ENCODE data around the gene HHIPL1. TPM values are rescaled to one million over a fixed set of nuclear protein-coding genes. Genes with fewer than 3 reads are reported as not detected.
A peak's percentile ranks its signal among the peaks of the same experiment; 100 is the strongest.

Gene HHIPL1
- total and polyA plus RNA-seq, 2 of the 8 experiments (the other 6 are each of a cell fraction or from before 2014, with no cell fraction given) = 1.5 to 2.6 TPM

GRCh38 chr14:99691111-99691885, 46.4 kb downstream of the HHIPL1 start:
- CTCF ChIA-PET (ENCODE audit: partially characterized antibody) = interaction anchor here (0.6 to 4.9 kb wide), 4 partner anchors 9 to 254 kb away, joined by 3 to 36 read pairs (median 6); no protein-coding TSS in a partner anchor
- Histone ChIP-seq H4K91ac (replicated peaks; ENCODE audit: insufficient read length, low read length) (no peak overlapping the region), H3K4ac (replicated peaks; ENCODE audit: insufficient read length, low read depth, low read length) (no peak overlapping the region), H4K8ac (ENCODE audit: extremely low read depth, insufficient read depth, low read length) (no peak overlapping the region; the same call in 1 of the 2 replicates), H3K27me3 (replicated peaks in 1 of 4; ENCODE audit: control insufficient read depth in 3 of 4, extremely low read depth in 1 of 4, insufficient read depth in 3 of 4, low read length in 3 of 4) (no peaks in the 10 kb centered on the region), H3K36me3 (ENCODE audit: control insufficient read depth in 2 of 4, insufficient read depth in 4 of 4, low read length in 3 of 4) (no peaks in the 10 kb centered on the region), H2AFZ (ENCODE audit: low read length) (no peak overlapping the region), H3K56ac (replicated peaks; ENCODE audit: insufficient read length, low read depth, low read length) (no peak overlapping the region), H4K5ac (ENCODE audit: insufficient read length, low read depth, low read length) (no peak overlapping the region), H3K18ac (ENCODE audit: extremely low read depth, low read length) (0 out of 2 replicates have a peak overlapping the region, but pooled peaks have one; percentile 2), H2BK15ac (ENCODE audit: low read length) (no peak overlapping the region), H3K79me2 (ENCODE audit: control insufficient read depth in 1 of 2, insufficient read depth in 2 of 2, low read length in 2 of 2) (no peaks in the 10 kb centered on the region), H3K23ac (ENCODE audit: insufficient read length) (no peak overlapping the region), H3K23me2 (ENCODE audit: low read depth, low read length) (no peaks in the 10 kb centered on the region), H3K4me1 (replicated peaks in 1 of 4; ENCODE audit: control insufficient read depth in 3 of 4, insufficient read depth in 4 of 4, low read length in 3 of 4) (peaks cover 0 to 3% (median 2%) of the 10 kb centered on the region in 4 experiments; a peak in 3 of 7 replicates), H2AK5ac (ENCODE audit: low read depth, low read length) (no peak overlapping the region), H2BK12ac (ENCODE audit: low read depth, low read length) (no peak overlapping the region), H3K4me2 (ENCODE audit: insufficient read depth in 1 of 2, low read depth in 2 of 2, low read length in 2 of 2) (no peak overlapping the region), H4K20me1 (replicated peaks in 1 of 2; ENCODE audit: control insufficient read depth in 1 of 2, insufficient read depth in 2 of 2, low read length in 2 of 2) (no peaks in the 10 kb centered on the region), H3K79me1 (ENCODE audit: low read depth, low read length) (no peaks in the 10 kb centered on the region), H2BK5ac (ENCODE audit: low read depth, low read length) (no peak overlapping the region; the same call in 1 of the 2 replicates), H3K9me3 (ENCODE audit: insufficient read depth in 2 of 2, low read depth in 1 of 2, low read length in 1 of 2) (no peaks in the 10 kb centered on the region), H2BK120ac (replicated peaks; ENCODE audit: low read depth, low read length) (no peak overlapping the region), H2BK20ac (ENCODE audit: low read length) (no peak overlapping the region), H3K14ac (ENCODE audit: insufficient read length) (no peak overlapping the region), H3K4me3 (ENCODE audit: extremely low read depth in 1 of 4, insufficient read depth in 2 of 4, low read depth in 3 of 4, low read length in 4 of 4) (no peak overlapping the region), H3K9ac (replicated peaks in 1 of 4; ENCODE audit: extremely low read depth in 1 of 4, low read depth in 3 of 4, low read length in 3 of 4) (no peak overlapping the region), H3K27ac (ENCODE audit: low read depth, low read length) (no peak overlapping the region)
- 94% methylated on average over 13 of the region's 13 CpGs; no CpG with 5 or more reads in 1 of the 2 experiments for WGBS, 2 experiments (ENCODE audit: extremely low coverage in 1 of 2, insufficient coverage in 1 of 2, insufficient read length in 1 of 2, insufficient replicate concordance in 2 of 2, low coverage in 1 of 2, low lambda C conversion rate in 2 of 2, missing lambda C conversion rate in 1 of 2)
- FAIRE-seq (no peak), DNase-seq (ENCODE audit: low read depth in 1 of 2, low spot score in 2 of 2) (peak in 1 of 2 experiments; percentile 22)
- POLR2A ChIA-PET (ENCODE audit: partially characterized antibody) = no interaction called here
- TF ChIP-seq SP2 (IDR thresholded peaks at IDR 0.05; ENCODE audit: low read length) (no peak), CHD1 (IDR thresholded peaks at IDR 0.05; ENCODE audit: low read depth, low read length) (no peak), RAD21 (IDR thresholded peaks at IDR 0.05 in 1 of 2, conservative IDR thresholded peaks at IDR 0.05 in 1 of 2; ENCODE audit: low read depth in 2 of 2, low read length in 2 of 2) (no peak), NRF1 (IDR thresholded peaks at IDR 0.05; ENCODE audit: low read depth, low read length) (no peak), BRCA1 (IDR thresholded peaks at IDR 0.05; ENCODE audit: low read depth, low read length) (no peak), NANOG (IDR thresholded peaks at IDR 0.05; ENCODE audit: insufficient read depth, low read depth, low read length, poor library complexity, severe bottlenecking) (no peak), SIN3A (conservative IDR thresholded peaks at IDR 0.05 in 1 of 2, IDR thresholded peaks at IDR 0.05 in 1 of 2; ENCODE audit: low read depth in 1 of 2, low read length in 2 of 2) (no peak)
- TF ChIP-seq, protein P1, sequence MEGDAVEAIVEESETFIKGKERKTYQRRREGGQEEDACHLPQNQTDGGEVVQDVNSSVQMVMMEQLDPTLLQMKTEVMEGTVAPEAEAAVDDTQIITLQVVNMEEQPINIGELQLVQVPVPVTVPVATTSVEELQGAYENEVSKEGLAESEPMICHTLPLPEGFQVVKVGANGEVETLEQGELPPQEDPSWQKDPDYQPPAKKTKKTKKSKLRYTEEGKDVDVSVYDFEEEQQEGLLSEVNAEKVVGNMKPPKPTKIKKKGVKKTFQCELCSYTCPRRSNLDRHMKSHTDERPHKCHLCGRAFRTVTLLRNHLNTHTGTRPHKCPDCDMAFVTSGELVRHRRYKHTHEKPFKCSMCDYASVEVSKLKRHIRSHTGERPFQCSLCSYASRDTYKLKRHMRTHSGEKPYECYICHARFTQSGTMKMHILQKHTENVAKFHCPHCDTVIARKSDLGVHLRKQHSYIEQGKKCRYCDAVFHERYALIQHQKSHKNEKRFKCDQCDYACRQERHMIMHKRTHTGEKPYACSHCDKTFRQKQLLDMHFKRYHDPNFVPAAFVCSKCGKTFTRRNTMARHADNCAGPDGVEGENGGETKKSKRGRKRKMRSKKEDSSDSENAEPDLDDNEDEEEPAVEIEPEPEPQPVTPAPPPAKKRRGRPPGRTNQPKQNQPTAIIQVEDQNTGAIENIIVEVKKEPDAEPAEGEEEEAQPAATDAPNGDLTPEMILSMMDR (IDR thresholded peaks at IDR 0.05; ENCODE audit: control extremely low read depth in 1 of 3, insufficient read depth in 1 of 3, low read depth in 1 of 3, low read length in 3 of 3) = no peak
- TF ChIP-seq, protein P2, sequence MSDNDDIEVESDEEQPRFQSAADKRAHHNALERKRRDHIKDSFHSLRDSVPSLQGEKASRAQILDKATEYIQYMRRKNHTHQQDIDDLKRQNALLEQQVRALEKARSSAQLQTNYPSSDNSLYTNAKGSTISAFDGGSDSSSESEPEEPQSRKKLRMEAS (IDR thresholded peaks at IDR 0.05) = no peak

Measured in H1 (cell line).